ENCODE results near the gene FUT2.
"Not testable (repeated sequence)": the region's sequence is repeated elsewhere in the genome, so short reads cannot be mapped to it uniquely, and the experiment has no call there.

FUT2 gene
- total RNA-seq = 0 to 0.26 (median 0) reads per million in 18 experiments

DNA sequence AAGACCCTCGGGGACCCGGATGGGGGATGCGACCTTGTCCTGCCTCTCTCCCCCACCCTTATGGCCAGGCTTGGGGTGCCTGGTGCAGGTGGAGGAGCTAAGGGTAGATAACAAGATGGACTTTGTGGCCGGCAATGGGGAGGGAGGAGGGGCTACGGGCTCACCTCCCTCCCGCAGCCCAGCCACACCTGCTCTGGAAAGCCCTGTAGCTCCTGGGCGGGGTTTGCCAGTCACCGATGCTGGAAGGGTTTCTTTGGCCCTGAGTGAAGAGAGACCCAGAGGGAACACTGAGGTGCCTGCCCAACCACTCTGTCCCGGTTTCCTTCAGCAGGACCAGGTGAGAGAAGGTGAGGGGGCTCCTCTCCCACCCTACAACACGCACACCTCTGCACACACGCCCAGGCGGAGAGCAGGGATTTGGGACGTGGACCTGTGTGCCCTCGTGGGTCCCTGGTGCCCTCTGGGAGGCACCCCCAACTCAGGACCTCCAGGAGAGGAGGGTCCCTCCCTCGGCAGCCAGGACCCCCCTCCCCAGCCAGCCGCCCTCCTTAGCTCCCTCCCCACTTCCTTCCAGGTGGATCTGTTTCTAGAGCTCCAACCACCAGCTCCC lies at the start of gene FUT2:
FUT2 (plus strand) TSS at position 229 of the 610 bp plus-strand sequence. CDS start 6,986 bp downstream, outside the sequence.
- no peak for DNase-seq

DNA sequence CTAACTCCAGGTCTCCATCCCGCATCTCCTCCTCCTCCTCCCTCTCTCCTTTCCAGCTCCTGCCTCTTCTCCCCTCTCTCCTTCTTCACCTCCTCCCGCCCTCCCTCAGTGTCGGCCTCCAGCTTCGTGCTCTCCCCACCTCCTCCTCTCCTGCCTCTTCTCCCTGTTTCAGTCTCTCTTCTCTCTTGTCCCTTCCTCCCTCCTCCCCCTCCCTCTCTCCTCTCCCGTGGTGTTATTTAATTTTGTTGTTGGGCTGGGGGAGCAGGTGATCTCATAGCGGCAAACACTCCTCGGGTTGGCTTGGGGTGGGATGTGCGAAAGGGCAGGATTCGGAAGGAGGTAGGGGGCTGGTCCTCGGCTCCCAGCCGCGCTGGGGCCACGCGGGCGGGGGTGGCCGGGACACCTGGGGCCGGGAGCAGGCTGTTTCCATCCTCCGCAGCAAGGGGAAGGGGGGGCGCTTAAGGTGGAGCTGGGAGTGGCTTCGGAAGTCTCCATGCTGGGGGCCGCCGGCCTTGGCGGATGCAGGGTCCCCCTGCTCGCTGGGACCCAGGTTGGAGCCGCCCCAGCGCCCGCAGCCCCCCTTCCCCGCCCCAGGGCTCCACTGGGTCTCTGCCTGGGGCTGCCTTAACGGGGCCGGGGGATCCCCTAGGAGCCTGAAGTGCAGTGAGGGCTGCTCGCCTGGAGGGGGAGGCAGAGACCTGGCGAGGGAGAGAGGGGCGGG lies 49.6 kb upstream of the FUT2 start, which contains the start of gene CA11:
CA11 (minus strand) TSS at position 187 of the 721 bp plus-strand sequence. CDS start 555 bp downstream, outside the sequence.
- DNase-seq = peak; percentile 76 to 78

DNA sequence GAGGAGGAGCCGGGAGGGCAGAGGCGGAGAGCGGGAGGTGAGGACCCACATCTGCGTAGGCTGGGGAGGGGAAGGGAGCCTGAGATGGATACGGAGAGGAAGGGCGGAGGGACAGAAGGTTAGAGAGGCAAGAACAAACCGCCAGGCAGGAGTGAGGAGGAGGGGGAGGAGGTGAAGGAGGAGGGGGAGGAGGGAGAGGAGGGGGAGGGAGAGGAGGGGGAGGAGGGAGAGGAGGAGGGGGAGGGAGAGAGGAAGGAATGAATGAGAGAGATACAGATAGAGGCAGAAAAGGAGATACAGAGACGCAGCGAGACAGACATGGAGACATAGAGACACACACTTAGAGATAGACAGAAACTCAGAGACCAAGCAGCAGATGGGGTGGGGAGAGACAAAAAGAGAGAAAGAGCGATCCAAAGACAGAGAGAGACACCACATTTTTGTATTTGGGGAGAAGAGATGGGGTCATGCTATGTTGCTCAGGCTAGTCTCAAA lies 49.0 kb upstream of the FUT2 start:
- no peak for DNase-seq

DNA sequence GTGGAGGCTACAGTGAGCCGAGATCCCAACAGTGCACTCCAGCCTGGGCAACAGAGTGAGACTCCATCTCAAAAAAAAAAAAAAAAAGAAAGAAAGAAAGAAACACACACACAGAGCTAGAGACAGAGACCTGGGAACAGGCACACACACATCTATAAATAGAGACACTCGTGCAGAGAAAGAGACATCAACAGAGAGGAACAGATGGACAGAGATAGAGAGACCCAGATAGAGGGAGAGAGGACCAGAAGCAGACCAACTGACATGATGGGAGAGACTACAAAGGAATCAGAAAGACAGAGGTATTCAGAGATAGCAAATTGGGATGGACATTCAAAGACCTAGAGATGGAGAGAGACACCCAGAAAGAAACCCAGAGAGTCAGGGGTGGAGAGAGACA lies 47.6 kb upstream of the FUT2 start:
- no peak for DNase-seq

DNA sequence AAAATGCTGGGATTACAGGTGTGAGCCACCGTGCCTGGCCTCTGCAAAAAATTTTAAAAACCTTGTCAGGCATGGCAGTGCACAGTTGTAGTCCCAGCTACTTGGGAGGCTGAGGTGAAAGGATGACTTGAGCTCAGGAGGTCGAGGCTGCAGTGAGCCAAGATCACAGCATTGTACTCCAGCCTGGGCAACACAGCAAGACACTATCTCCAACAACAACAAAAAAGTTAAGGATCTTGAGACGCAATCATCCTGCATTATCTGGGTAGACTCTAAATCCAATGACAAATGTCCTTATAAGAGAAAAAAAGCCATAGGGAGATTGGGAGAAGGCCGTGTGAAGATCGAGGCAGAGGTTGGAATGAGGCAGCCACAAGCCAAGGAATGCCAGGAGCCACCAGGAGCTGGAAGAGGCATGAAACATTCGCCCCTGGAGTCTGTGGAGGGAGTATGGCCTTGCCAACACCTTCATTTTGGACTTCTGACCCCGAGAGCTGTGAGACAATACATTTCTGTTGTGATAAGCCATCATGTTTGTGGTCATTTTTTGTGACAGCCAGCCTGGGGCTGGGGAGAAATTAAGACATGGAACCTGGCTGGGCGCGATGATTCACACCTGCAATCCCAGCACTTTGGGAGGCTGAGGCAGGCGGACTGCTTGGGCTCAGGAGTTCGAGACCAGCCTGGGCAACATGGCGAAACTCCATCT lies 44.6 kb upstream of the FUT2 start:
- DNase-seq = no peak

DNA sequence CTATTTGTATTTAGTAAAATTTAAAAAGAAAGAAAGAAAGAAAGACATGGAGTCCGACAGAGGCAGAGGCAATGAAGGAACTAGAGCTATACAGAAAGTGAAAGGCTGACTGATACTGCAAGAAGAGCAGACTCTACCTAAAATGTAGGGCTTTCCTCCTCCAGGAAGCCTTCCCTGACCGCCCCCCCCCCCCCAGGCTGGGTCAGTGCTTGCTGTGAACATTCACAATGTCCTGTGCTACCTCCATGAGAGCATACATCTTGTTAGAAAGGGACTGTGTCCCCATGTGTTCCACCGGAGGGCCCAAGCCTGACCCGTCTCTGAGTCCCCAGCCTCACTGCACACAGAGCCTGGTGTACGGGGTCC lies 44.1 kb upstream of the FUT2 start:
- no peak for DNase-seq

DNA sequence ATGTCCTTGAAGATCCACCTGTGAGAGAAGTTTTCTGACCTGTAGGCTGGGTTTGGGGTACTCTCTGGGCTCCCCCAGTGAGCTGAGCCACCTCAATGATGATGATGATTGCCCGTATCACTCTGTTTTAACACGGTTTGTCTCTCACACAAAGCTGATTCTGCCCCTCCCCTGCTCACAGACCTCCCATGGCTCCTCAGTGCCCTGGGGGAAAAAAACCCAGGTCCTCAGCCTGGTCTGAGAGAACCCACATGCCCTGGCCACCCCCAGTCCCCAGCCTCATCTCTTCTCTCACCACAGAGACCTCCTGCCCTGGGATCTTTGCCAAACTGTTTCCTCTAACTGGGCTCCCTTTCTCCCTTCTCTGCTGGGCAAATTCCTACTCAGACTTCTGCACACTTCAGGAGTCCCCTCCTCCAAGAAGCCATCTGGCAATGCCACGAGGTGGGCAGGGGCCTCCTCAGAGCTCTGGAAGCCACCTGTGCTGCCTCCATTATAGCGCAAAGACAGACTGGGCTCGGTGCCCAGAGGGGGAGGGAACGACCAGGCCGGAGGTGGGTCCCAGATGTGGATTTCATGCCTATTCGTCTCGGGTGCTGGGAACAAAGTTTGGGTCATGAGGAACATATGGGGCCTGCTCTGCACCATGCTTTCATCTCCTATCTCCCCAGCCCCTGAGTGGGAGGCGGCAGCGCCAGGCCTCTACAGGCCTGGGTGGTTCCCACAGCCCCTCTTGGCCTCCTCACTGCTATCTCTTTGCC lies 41.3 kb upstream of the FUT2 start:
- no peak for DNase-seq

DNA sequence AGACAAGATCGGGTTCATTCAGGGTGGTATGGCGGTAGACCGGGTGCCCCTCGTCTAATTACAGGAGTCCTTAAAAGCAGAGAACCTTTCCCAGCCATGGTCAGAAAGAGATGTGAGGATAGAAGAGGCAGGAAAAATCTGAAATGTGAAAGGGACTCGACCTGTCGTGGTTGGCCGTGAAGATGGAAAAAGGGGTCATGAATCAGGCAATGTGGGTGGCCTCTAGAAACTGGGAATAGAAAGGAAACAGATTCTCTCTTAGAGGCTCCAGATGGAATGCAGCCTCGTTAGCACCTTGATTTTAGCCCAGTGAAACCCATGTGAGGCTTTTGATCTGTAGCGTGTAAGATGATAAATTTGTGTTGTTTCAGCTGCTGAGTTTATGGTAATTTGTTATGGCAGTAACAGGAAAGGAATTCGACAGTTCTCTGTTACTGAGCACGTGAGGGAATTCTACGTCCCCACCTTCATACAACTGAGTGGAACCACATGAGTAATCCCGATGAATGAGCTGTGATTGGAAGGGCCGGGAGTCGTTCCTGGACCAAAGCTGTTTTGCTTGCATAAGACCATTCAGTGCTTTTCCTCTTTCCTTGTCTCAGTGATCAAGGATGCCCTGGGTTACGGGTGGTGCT lies 38.8 kb upstream of the FUT2 start:
- no peak for DNase-seq

DNA sequence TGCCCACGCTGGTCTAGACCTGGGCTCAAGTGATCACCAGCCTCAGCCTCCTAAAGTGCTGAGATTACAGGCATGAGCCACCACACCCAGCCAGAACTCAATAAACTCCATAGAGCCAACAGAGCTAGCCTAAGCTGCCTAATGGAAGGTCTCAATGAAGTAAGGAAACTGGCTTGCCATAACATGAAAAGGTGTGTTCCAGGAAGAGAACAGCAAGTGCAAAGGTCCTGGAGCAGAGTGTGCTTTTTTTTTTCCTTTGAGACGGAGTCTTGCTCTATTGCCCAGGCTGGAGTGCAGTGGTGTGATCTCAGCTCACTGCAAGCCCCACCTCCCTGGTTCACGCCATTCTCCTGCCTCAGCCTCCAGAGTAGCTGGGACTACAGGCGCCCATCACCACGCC lies 37.9 kb upstream of the FUT2 start:
- not testable (repeated sequence) for DNase-seq

DNA sequence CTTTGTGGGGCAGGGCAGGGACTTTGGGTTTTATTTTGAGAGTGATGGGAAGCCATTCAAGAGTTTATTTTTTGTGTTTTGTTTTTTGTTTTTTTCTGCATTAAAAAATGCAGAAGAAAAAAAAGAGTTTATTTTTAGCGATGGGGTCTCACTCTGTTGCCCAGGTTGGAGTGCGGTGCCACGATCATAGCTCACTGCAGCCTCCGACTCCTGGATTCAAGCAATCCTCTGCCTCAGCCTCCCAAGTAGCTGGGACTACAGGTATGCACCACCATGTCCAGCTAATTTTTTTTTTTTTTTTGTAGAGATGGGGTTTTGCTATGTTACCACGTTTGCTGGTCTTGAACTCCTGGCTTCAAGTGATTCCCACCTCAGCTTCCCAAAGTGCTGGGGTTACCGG lies 37.3 kb upstream of the FUT2 start:
- DNase-seq = no peak

DNA sequence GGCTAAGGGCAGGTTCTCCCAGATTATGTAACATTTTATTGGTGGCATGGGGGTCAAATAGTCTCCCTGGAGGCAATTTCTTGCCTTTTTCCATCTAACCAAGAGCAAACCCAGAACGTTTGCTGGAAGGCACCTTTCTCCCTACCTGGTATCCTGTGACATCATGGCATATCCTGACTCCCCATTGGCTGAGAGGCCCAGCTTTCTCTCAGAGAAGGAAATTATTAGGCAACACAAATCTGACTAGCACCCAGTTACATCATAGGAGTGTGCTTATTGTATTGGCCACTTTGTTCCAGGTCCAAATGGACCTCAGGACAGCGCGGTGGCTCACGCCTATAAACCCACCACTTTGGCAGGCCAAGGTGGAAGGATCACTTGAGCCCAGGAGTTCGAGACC lies 36.0 kb upstream of the FUT2 start:
- peak; percentile 55 to 69 for DNase-seq

DNA sequence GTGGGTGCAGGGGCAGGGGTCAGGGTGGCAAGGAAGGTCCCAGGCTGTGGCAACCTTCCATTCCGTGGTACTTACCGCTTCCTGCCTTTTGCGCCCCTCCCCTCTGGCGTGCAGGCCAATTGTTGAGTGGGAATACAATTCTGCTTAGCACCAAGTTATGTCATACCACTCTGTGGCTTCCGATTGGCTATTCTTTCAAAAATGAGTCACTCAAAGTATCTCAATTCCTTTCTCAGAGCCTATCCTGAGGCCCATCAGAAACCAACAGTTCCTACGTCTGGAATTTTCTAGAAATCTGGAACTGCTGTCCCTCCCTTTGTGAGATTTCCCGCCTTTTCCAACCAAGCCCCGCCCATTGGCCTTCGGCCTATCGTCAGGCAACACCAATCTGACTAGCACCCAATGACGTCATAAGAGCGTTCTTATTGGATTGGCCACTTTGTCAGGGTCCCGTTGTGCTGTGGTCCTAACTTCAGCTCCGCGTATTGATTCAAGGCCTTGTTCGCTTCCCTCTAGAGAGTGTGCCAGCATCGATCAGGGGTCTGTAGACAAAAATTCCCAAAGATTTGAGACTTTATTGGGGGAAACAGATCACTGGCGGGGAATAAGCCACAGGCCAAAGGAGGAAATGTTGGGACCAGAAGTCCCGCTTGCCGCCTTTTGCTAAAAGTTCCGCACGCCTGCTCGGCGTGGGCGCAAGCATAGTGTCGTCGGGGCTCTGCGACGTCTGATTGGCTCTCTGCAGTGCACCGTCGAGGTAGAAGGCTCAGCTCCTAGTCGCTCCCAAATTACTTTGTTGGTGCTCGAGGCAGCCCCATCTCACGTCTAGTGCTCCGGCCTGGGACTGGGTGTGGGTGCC lies 34.7 kb upstream of the FUT2 start:
- peak; percentile 92 to 94 for DNase-seq

DNA sequence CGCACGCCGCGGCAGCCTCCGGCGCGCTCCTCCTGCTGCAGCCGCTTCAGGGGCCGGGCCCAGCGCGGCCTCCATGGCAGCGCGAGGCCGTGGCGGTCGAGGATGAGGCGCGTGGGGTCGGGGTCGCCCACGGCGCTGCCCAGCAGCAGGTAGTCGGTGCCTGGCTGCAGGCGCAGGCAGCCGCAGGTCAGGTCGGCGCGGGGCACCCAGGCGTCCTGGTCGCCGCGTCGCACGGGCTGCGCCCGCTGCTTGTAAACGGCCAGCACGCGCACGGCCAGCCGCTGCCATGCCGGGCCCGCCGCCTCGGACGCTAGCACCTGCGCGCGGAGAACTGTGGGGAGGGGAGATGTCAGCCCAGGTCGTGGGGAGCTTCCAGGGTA lies 34.1 kb upstream of the FUT2 start:
- DNase-seq = no peak

DNA sequence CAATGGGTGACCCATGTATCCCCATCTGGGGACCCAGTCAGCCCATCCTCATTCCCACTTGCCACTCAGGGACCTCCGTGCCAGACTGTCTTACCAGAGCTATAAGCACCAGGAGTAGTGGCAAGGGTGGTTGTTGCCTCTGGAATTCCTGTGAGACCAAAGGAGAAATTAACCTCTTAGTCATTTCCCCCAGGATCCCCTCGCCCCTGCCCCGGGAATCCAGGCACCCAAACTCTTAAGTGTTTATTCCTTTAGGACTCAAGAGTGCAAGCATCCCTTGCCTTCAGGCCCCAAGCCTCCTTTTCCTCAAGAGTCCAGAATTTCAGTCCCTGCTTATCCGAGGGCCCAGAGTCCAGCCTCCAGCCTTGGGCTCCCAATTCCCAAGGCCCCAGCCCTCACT lies 32.1 kb upstream of the FUT2 start:
- DNase-seq = no peak

DNA sequence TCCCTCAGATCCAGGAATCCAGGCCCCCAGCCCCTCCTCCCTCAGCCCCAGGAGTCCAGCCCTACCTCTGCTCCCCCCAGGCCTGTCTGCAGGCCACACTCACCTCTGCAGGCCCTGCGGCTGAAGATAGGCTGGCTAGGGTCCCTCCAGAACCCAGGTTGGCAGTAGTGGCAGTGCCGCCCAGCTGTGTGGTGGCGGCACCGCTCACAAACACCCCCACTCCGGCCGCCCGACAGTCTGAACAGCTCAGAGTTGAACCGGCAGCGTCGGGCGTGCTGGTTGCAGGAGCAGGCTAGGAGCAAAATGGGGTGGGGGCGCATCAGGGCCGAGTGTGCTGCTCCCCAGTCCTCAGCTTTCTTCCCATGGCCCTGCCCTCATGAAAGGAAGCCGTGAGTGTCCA lies 31.3 kb upstream of the FUT2 start:
- no peak for DNase-seq

DNA sequence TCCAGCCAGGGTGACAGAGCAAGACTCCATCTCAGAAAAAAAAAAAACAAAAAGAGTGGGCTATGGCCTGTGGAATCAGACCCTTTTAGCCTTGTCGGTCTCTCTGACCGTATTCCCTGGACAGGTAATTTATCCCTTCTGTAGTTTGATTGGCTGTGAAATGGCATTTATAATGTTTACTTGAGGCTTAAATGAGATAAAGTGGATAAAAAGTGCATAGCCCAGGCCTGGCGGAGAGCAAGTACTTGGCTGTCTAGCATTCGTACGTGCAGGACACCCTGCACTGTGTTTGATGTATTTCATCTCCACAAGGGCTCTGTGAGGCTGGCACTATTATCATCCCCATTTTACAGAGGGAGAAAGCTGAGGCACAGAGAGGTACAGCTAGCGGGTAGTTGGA lies 30.0 kb upstream of the FUT2 start:
- DNase-seq = no peak

DNA sequence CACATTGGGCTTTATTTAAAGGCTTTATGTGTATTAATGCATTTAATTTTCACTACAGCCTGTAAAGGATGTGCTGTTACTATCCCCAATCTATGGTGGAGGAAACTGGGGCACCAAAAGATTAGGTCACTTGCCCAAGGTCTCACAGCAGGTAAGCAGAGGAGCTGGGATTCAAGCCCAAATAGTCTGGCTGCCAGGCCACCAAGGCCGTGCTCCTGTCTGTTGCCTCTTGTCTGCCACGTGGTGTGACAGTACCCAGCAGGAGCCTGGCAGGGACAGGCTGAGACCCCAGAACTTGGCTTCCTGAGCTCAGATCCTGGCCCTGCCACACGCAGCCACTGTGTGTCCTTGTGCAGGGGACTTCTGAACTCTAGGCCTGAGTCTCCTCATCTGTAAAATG lies 27.4 kb upstream of the FUT2 start:
- DNase-seq = no peak

DNA sequence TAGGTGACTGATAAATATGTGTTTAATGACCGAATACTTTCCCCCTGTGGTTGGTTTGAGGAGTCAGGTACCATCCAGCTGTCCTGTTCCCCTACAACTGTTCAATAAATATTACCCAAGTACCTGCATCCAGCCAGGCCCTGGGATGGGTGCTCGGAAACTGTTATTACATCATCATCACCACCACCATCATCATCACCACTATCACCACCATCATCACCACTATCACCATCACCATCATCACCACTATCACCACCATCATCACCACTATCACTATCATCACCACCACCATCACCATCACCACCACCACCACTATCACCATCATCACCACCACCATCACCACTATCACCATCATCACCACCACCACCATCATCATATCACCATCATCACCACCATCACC lies 27.0 kb upstream of the FUT2 start:
- DNase-seq = no peak

DNA sequence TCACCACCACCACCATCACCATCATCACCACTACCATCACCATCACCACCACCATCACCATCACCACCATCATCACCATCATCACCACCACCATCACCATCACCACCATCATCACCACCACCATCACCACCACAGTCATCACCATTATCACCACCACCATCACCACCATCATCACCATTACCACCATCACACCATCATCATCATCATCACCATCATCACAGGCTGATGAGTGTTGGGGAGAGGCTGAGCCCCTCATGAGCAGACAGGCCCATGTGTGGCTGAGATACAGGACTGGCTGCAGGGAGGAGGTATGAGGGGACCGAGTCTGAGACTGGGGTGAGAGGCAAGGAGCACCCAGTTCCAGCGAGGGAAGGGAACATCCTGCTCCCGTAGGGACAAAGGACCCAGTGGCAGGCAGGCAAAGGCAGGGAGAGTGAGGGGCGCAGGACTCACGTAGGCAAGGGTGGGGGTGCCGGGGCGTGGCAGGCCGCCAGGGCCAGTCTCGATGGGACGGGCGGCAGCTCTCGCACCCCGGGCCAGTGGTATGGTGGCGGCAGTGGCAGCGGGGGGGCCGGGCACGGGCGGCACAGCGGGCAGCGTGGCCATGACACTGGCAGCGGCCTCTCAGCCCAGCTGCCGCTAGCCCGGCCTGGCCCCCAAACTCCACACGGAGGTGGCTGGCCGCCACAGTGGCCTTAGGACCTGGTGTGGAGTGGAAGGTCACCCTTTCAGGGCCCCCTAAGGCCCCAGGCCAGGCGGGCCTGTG lies 25.7 kb upstream of the FUT2 start:
- no peak for DNase-seq

DNA sequence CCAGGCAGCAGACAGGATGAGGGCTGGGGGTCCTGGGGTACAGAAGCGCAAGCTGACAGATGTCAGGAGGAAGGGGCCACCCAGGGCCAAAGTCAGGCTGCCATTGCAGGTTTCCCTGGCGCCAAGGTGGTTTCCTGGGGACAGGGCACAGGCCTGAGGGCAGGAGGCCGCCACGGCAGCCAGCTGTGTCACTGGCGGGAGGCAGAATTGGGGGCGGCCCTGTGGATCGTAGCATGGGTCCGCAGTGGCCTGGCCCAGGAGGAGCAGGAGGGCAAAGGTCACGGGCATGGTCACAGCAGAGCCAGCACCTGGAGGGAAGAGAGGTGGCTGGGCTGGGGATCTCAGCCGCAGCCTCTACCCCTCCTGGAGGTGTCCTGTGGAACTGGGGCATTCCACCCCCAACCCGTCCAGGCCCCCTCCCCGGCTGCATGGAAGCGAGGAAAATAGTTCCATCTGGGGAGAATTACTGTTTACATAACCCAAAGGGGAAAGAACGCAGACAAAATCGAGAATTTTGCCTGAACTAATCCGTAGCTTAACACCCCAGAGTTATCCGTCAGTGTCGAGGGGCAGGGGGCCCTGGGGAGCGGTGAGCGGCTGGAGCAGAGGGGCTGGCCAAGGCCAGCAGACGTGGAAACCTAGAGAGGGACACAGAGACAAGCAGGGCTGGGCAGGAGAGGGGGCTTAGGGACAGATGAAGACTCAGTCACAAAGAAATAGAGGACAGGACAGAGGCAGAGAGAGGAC lies 24.9 kb upstream of the FUT2 start:
- DNase-seq = no peak

Data from inflammatory macrophage (primary cell).